Activated T-helper 1 cell treated with Interleukin-2 at 50 U/mL for 16 hours (primary cell): ENCODE results near the gene FAM83C.
A peak's percentile ranks its signal among the peaks of the same experiment; 100 is the strongest.
"Not testable (repeated sequence)": the region's sequence is repeated elsewhere in the genome, so short reads cannot be mapped to it uniquely, and the experiment has no call there.

Experiments
- DNase-seq: peaks from one replicate; pipeline ENCODE4 v3.0.0-alpha.2; 2020; ENCODE audit warnings: low read depth

The FAM83C gene

GRCh38 chr20:35318502-35319157, 26.4 kb upstream of the FAM83C start:
- no peak for DNase-seq

- no peak for DNase-seq
Measured at GRCh38 chr20:35317416-35318210, 25.4 kb upstream of the FAM83C start.

- no peak for DNase-seq
Measured at GRCh38 chr20:35316086-35316485, 23.9 kb upstream of the FAM83C start.

GRCh38 chr20:35315632-35316020, 23.4 kb upstream of the FAM83C start:
- DNase-seq: not testable (repeated sequence)

GRCh38 chr20:35314816-35315631, 22.8 kb upstream of the FAM83C start:
- no peak for DNase-seq

- no peak for DNase-seq
Measured at GRCh38 chr20:35312318-35312717, 20.1 kb upstream of the FAM83C start.

DNA sequence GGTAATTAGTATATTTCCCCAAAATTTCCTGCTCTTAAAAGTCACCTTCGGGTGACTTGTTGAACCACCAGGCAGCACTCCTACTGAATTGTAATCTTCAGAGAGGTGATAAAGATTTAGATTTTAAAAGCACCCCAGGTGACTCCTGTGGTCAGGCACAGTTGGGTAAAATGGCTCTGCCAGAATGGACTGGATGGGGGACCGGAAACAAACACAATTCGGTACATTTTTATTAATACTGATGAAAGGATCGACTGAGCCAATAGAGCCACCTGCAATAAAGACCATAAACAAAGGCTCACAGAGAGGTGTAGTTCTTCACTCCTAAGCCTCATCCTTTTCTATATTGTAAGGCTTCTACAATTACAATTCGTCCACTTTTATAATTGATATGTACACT, 19.6 kb upstream of the FAM83C start:
- DNase-seq: no peak

DNA sequence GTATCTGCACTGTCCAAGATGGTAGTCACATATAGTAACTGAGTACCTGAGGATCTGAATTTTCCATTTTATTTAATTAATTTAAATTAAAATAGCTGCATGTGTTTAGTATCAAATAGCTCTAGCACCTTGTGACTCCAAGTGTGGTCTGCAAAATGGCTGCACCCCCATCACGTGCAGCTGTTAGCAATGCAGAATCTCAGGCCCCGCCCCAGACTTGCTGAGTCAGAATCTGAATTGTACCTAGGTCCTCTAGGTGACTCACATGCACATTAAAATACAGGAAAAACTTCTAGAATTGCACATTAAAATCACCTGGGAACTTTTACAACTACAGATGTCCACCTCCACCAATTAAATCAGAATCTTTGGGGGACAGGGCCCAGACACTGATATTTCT, 19.2 kb upstream of the FAM83C start:
- no peak for DNase-seq

- no peak for DNase-seq
Measured at GRCh38 chr20:35307666-35308653, 15.7 kb upstream of the FAM83C start.

DNA sequence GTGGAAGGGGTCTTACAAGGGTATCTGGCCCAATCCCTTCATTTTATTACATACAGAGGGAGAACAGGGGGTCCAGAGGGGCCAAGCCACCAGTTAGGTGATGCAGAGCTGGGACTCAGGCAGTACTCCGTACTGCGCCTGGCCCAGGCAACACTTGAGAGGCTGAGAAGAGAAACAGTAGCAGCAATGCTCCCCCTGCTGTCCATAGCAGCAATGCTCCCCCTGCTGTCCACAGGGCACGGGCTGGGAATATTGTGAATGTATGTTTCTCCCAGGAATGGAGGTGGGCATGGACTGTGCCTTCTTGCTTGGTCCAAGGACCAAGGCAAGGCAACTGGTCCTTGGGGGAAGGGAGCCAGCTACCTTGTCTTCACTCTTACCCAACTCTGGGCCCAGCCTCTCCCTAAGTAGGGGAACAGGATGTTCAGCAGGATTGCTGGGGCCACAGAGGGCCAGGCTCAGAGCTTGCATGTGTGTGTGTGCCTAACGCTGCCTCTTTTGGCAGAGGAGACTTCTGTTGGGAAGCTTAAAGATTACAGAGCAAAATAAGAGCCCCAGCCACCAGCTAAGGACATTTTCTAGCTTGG, 14.8 kb upstream of the FAM83C start:
- no peak for DNase-seq

- peak; percentile 16 for DNase-seq
Measured at GRCh38 chr20:35305682-35306556, 13.7 kb upstream of the FAM83C start.

DNA sequence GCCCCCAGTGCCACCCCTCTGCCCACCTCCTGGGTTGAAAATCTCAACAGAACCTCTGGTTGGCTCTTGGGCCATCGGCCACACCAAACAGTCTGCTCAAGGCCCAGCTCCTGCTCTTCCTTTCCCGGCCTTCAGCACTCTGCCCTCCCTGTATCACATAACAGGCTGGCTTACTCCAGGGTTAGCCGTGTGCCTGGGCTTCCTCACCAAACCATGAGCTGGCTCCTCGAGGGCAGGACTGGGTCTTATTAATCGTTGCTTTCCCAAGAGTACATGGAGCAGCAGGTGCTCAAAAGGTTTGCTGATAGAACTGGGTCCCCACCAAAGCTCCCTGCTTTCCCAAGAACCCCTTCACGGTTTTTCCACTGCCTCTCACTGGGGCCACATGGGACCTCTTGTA, 12.7 kb upstream of the FAM83C start:
- no peak for DNase-seq

DNA sequence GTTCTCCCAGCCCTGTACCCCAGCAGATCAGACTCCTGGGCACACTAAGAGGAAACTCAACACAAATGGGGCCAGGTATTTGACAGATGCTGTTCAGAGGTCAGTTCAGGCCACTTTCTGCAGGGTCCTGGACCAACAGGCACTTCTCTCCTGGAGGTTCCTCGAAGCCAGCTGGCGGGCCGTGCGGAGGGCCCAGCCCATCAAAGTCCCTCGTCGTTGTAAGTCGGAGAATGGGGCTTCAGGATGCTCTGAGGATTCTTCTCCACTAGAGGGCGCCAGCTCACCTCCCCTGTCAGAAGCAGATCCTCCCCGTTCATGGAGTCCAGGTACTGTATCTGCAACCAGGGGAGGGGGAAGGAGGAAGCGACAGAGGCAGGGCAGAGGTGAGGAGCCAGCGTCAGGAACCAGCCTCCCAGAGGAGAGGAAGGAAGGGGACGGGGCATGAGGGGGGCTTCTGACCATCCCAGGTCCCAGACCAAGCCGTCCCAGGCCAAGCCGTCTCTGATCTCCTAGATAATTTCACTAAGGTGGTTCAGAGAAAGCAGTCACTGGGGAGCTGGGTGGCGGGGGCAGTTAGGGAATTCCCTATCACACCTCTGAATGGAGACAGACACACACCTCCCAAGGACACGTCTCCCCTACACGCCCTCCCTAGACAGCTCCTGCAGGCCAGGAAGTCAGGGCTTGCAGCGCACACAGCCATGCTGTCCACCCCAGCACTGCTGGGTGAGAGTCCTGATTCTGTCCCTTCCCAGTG, 11.7 kb upstream of the FAM83C start:
- DNase-seq: peak; percentile 61

GRCh38 chr20:35303382-35303734, 11.1 kb upstream of the FAM83C start:
- no peak for DNase-seq

GRCh38 chr20:35302421-35303335, 10.5 kb upstream of the FAM83C start:
- no peak for DNase-seq

DNA sequence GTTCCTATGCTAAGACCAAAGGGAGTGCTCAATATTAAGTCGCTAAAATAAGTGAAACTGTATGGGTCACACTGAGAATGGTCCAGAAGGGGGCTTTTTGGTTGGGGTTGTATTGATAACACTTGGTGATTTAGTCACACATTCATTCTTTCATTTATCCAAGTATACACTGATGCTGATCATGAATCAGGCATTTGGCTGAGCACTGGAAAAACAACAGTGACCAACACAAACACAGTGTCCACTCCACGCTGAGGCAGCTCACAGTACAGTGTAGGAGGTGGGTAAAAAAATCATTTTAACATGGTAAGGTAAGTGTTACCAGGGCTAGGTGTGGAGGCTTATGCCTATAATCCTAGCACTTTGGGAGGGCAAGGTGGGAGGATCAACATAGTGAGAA, 9.2 kb upstream of the FAM83C start:
- no peak for DNase-seq

GRCh38 chr20:35300469-35301262, 8.4 kb upstream of the FAM83C start:
- DNase-seq: no peak

- DNase-seq: no peak
Measured at GRCh38 chr20:35299780-35300179, 7.6 kb upstream of the FAM83C start.
